ENCODE results near the gene SV2C. TPM values are rescaled to one million over a fixed set of nuclear protein-coding genes. Genes with fewer than 3 reads are reported as not detected.

The SV2C gene
- total RNA-seq, 1 experiment from 2014 or later: not detected

DNA sequence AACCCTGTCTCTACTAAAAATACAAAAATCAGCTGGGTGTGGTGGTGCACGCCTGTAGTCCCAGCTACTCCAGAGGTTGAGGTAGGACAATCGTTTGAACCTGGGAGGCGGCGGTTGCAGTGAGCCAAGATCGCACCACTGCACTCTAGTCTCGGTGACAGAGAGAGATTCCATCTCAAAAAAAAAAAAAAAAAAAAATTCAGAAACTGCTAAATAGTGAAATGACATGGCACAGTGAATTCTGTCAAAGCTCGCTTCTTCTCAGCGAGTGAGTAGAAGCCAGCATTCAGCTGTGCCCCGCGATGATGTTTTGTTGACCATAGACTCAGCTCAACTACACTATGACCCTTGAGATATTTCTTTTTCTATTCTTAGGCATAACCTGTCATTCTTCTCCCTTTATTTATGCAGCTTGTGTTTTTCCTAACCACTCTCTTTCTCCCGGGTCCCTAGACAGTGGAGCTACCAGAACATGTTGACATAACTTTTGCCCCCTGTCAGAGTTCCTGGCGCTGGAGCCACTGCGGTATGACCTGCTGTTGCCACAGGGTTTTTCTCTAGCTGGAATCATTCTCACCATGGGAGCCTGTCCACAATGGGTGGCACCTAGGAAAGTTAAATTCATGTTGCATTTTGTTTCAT lies 306.5 kb downstream of the SV2C start:
- Histone ChIP-seq H4K20me1 (ENCODE audit: insufficient read depth) (no peaks in the 10 kb centered on the region), H3K9me2 (ENCODE audit: insufficient read depth) (no peaks in the 10 kb centered on the region), H2AFZ (ENCODE audit: low read depth, low read length, poor library complexity, severe bottlenecking) (no peak overlapping the region), H3K9me3 (ENCODE audit: control insufficient read depth in 1 of 2, insufficient read depth in 1 of 2, low read depth in 1 of 2, low read length in 2 of 2) (no peaks in the 10 kb centered on the region), H3K27ac (ENCODE audit: low read depth, low read length) (no peak overlapping the region), H3K4me3 (replicated peaks in 1 of 2; ENCODE audit: low read depth in 1 of 2, low read length in 2 of 2) (no peak overlapping the region), H3K79me2 (ENCODE audit: insufficient read depth, low read length) (no peaks in the 10 kb centered on the region), H3K4me2 (ENCODE audit: low read length) (no peak overlapping the region), H3K27me3 (ENCODE audit: insufficient read depth, low read length) (no peaks in the 10 kb centered on the region), H3K9ac (ENCODE audit: low read length) (no peak overlapping the region), H3K4me1 (ENCODE audit: control insufficient read depth in 1 of 2, insufficient read depth in 2 of 2, low read length in 2 of 2) (no peaks in the 10 kb centered on the region), H3K36me3 (ENCODE audit: control insufficient read depth in 1 of 2, insufficient read depth in 2 of 2, low read length in 2 of 2) (no peaks in the 10 kb centered on the region)
- ATAC-seq (no peak), DNase-seq (ENCODE audit: low read depth, low spot score) (no peak)
- TF ChIP-seq RAD21 (IDR thresholded peaks at IDR 0.05; ENCODE audit: low read depth) (no peak), REST (IDR thresholded peaks at IDR 0.05; ENCODE audit: low read depth) (no peak), SRF (IDR thresholded peaks at IDR 0.05; ENCODE audit: low read depth) (no peak), CBX3 (IDR thresholded peaks at IDR 0.05; ENCODE audit: low read depth) (no peak), POLR2A (IDR thresholded peaks at IDR 0.05; ENCODE audit: borderline replicate concordance, extremely low read depth, insufficient read depth, insufficient read length) (no peak), EZH2 (IDR thresholded peaks at IDR 0.05) (no peak), ZNF274 (IDR thresholded peaks at IDR 0.05; ENCODE audit: low read depth, low read length) (no peak), FOSL1 (IDR thresholded peaks at IDR 0.05; ENCODE audit: low read depth) (no peak), TCF7L2 (IDR thresholded peaks at IDR 0.05; ENCODE audit: borderline replicate concordance, extremely low read depth, insufficient read depth, insufficient read length) (no peak), POLR2AphosphoS5 (IDR thresholded peaks at IDR 0.05; ENCODE audit: low read depth, low read length) (no peak), ELF1 (IDR thresholded peaks at IDR 0.05; ENCODE audit: borderline replicate concordance, low read depth) (no peak)
- TF ChIP-seq, protein P1, sequence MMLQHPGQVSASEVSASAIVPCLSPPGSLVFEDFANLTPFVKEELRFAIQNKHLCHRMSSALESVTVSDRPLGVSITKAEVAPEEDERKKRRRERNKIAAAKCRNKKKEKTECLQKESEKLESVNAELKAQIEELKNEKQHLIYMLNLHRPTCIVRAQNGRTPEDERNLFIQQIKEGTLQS (IDR thresholded peaks at IDR 0.05): no peak
- TF ChIP-seq, protein P2, sequence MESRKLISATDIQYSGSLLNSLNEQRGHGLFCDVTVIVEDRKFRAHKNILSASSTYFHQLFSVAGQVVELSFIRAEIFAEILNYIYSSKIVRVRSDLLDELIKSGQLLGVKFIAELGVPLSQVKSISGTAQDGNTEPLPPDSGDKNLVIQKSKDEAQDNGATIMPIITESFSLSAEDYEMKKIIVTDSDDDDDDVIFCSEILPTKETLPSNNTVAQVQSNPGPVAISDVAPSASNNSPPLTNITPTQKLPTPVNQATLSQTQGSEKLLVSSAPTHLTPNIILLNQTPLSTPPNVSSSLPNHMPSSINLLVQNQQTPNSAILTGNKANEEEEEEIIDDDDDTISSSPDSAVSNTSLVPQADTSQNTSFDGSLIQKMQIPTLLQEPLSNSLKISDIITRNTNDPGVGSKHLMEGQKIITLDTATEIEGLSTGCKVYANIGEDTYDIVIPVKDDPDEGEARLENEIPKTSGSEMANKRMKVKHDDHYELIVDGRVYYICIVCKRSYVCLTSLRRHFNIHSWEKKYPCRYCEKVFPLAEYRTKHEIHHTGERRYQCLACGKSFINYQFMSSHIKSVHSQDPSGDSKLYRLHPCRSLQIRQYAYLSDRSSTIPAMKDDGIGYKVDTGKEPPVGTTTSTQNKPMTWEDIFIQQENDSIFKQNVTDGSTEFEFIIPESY (IDR thresholded peaks at IDR 0.05; ENCODE audit: extremely low read depth, insufficient replicate concordance, low read length): no peak
- no TSS peak for BruUV-seq (replicated peaks)
- RAD21 ChIA-PET (ENCODE audit: low non-redundant PET in 1 of 2, low total read pairs in 2 of 2, uncharacterized antibody in 2 of 2, unreplicated experiment in 2 of 2): interaction anchor here in 1 of 2 experiments (0.5 to 0.7 kb wide), 2 partner anchors 35 to 132 kb away, joined by 3 to 4 read pairs; no protein-coding TSS in a partner anchor
- CTCF ChIA-PET: interaction anchor here (1.5 kb wide), 1 partner anchor 13 kb away, joined by 4 read pairs; no protein-coding TSS in a partner anchor
- intact Hi-C loops (cut with micrococcal nuclease): no loop called here
- POLR2A ChIA-PET: no interaction called here

All from HCT116 (cell line).